ENCODE results near the gene CNFN.

The CNFN gene

DNA sequence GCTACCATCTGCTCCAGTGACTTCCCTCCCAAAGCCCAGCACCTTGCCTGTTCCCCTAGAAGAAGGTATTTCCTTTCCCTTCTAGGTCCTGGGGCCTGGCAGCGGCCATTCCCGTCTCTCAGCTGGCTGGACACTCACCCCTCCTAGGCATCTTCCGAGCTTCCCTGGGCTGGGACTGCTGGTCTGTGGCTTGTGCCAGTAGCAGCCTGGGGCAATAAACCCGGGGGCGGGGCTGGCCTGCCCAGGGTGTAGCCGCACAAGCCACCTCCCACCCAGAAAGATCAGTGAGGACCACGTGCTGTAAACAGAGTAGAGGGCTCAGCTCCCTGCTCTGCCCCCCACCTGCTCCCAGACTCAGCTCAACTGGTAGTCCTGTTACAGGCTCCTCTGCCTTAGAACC lies 22.1 kb upstream of the CNFN start:
- Histone ChIP-seq H2AFZ (ENCODE audit: low read length) (no peak overlapping the region), H4K20me1 (ENCODE audit: insufficient read depth, low read length) (no peaks in the 10 kb centered on the region), H3K79me2 (ENCODE audit: insufficient read depth, low read length) (no peaks in the 10 kb centered on the region), H3K9ac (ENCODE audit: low read length) (no peak overlapping the region), H3K9me3 (ENCODE audit: low read length) (no peaks in the 10 kb centered on the region), H3K9me2 (ENCODE audit: low read depth, low read length) (no peaks in the 10 kb centered on the region), H3K4me1 (ENCODE audit: insufficient read depth, low read length, severe bottlenecking) (no peaks in the 10 kb centered on the region), H3K4me3 (ENCODE audit: low read depth, low read length, poor library complexity, severe bottlenecking) (no peak overlapping the region), H3K27me3 (ENCODE audit: insufficient read depth, low read length) (no peaks in the 10 kb centered on the region), H3F3A (ENCODE audit: insufficient read depth, low read length) (no peaks in the 10 kb centered on the region), H3K27ac (ENCODE audit: low read depth, low read length, poor library complexity, severe bottlenecking) (no peak overlapping the region), H3K4me2 (ENCODE audit: low read length) (no peak overlapping the region), H3K36me3 (ENCODE audit: insufficient read depth, low read length) (peaks cover 28% of the 10 kb centered on the region)
- TF ChIP-seq, protein P1, sequence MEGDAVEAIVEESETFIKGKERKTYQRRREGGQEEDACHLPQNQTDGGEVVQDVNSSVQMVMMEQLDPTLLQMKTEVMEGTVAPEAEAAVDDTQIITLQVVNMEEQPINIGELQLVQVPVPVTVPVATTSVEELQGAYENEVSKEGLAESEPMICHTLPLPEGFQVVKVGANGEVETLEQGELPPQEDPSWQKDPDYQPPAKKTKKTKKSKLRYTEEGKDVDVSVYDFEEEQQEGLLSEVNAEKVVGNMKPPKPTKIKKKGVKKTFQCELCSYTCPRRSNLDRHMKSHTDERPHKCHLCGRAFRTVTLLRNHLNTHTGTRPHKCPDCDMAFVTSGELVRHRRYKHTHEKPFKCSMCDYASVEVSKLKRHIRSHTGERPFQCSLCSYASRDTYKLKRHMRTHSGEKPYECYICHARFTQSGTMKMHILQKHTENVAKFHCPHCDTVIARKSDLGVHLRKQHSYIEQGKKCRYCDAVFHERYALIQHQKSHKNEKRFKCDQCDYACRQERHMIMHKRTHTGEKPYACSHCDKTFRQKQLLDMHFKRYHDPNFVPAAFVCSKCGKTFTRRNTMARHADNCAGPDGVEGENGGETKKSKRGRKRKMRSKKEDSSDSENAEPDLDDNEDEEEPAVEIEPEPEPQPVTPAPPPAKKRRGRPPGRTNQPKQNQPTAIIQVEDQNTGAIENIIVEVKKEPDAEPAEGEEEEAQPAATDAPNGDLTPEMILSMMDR (IDR thresholded peaks at IDR 0.05; ENCODE audit: low read length), result no peak
- TF ChIP-seq EZH2 (IDR thresholded peaks at IDR 0.05; ENCODE audit: borderline replicate concordance, low read length), result no peak

DNA sequence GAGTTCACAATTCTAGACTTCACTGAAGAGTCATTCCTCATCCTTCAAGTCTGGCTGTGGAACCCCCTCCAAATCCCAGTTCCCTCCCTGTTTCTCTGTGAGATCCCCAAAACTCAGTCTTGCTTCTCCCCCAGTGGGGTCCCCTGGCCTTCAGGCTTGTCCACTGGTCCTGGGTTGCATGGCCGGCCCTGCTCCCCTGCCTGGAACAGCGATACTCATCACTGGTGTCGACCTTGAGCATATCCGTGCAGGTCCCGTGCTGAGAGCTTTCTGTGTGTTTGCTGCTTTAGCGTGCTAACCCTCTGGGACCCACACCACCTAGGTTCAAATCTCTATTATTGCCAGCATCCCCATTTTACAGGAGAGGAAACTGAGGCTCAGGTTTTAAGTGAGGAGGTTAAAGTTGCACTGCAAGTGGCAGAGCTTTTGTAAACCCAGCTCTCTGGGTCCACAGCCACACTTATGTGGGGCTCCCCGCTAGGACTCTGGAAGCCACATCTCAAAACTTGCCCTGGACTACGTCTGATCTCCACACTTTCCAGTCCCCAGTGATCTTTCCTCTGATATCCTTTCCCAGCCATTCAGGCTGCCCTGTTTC lies 21.6 kb upstream of the CNFN start:
- no peak overlapping the region for H3K4me3 ChIP-seq (ENCODE audit: low read depth, low read length, poor library complexity, severe bottlenecking)
- no peaks in the 10 kb centered on the region for H3K9me2 ChIP-seq (ENCODE audit: low read depth, low read length)
- no peak overlapping the region for H2AFZ ChIP-seq (ENCODE audit: low read length)
- no peak for TF ChIP-seq EZH2 (IDR thresholded peaks at IDR 0.05; ENCODE audit: borderline replicate concordance, low read length)
- TF ChIP-seq, protein P1 (IDR thresholded peaks at IDR 0.05; ENCODE audit: low read length), result no peak
- H4K20me1 ChIP-seq (ENCODE audit: insufficient read depth, low read length), result no peaks in the 10 kb centered on the region
- no peak overlapping the region for H3K4me2 ChIP-seq (ENCODE audit: low read length)
- H3K4me1 ChIP-seq (ENCODE audit: insufficient read depth, low read length, severe bottlenecking), result no peaks in the 10 kb centered on the region
- no peak overlapping the region for H3K27ac ChIP-seq (ENCODE audit: low read depth, low read length, poor library complexity, severe bottlenecking)
- H3F3A ChIP-seq (ENCODE audit: insufficient read depth, low read length), result no peaks in the 10 kb centered on the region
- H3K27me3 ChIP-seq (ENCODE audit: insufficient read depth, low read length), result no peaks in the 10 kb centered on the region
- H3K9ac ChIP-seq (ENCODE audit: low read length), result no peak overlapping the region
- peaks cover 33% of the 10 kb centered on the region for H3K36me3 ChIP-seq (ENCODE audit: insufficient read depth, low read length)
- no peaks in the 10 kb centered on the region for H3K9me3 ChIP-seq (ENCODE audit: low read length)
- H3K79me2 ChIP-seq (ENCODE audit: insufficient read depth, low read length), result no peaks in the 10 kb centered on the region

DNA sequence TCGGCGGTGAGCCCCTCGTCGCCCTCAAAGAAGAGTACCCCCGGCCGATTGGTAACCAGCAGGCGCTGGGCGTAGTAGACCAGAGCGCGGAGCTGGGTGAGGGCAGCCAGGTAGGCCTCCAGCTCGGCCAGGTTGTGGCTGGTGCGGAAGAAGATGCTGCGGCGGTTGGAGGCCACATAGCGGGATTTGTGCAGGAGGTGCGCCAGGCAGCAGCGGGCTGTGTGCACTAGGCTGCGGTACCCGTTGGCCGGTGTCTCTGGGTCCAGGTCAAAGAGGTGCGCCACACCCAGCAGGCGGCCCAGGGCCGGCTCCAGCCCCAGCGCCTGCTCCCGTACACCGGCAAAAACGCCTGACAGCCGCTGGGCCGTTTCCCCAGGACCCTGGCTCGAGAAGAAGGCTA lies 20.3 kb upstream of the CNFN start:
- H3K4me3 ChIP-seq (ENCODE audit: low read depth, low read length, poor library complexity, severe bottlenecking), result no peak overlapping the region
- no peak overlapping the region for H3K9ac ChIP-seq (ENCODE audit: low read length)
- no peaks in the 10 kb centered on the region for H4K20me1 ChIP-seq (ENCODE audit: insufficient read depth, low read length)
- H3K27ac ChIP-seq (ENCODE audit: low read depth, low read length, poor library complexity, severe bottlenecking), result no peak overlapping the region
- no peaks in the 10 kb centered on the region for H3K4me1 ChIP-seq (ENCODE audit: insufficient read depth, low read length, severe bottlenecking)
- H2AFZ ChIP-seq (ENCODE audit: low read length), result no peak overlapping the region
- no peaks in the 10 kb centered on the region for H3F3A ChIP-seq (ENCODE audit: insufficient read depth, low read length)
- H3K9me3 ChIP-seq (ENCODE audit: low read length), result no peaks in the 10 kb centered on the region
- TF ChIP-seq, protein P1 (IDR thresholded peaks at IDR 0.05; ENCODE audit: low read length), result no peak
- TF ChIP-seq EZH2 (IDR thresholded peaks at IDR 0.05; ENCODE audit: borderline replicate concordance, low read length), result no peak
- no peaks in the 10 kb centered on the region for H3K9me2 ChIP-seq (ENCODE audit: low read depth, low read length)
- no peaks in the 10 kb centered on the region for H3K27me3 ChIP-seq (ENCODE audit: insufficient read depth, low read length)
- peaks cover 46% of the 10 kb centered on the region for H3K36me3 ChIP-seq (ENCODE audit: insufficient read depth, low read length)
- H3K4me2 ChIP-seq (ENCODE audit: low read length), result no peak overlapping the region
- H3K79me2 ChIP-seq (ENCODE audit: insufficient read depth, low read length), result no peaks in the 10 kb centered on the region

All from OCI-LY1 (cell line).